Limb (tissue), 2 donors: ENCODE measurements around the gene HSD17B10.
A peak's percentile ranks its signal among the peaks of the same experiment; 100 is the strongest.
"Not testable (repeated sequence)": the region's sequence is repeated elsewhere in the genome, so short reads cannot be mapped to it uniquely, and the experiment has no call there.

Source experiments
- DNase-seq, 2 donors: peaks; one replicate each; pipeline ENCODE4 v3.0.0-alpha.2; 2016; ENCODE audit errors: extremely low spot score in 2 of 2

Gene HSD17B10

GRCh38 chrX:53433651-53434639 is at the start of gene HSD17B10:
HSD17B10 (minus strand) TSS chrX:53434370; CDS start chrX:53434345, 25 bp downstream.
- DNase-seq = peak; percentile 85 to 89

GRCh38 chrX:53483416-53483815 is 49.2 kb upstream of the HSD17B10 start:
- no peak for DNase-seq

GRCh38 chrX:53481816-53482465 is 47.8 kb upstream of the HSD17B10 start:
- peak in 1 of 2 donors; percentile 43 for DNase-seq

GRCh38 chrX:53481093-53481492 is 46.9 kb upstream of the HSD17B10 start:
- DNase-seq = no peak

- no peak for DNase-seq
Observed at GRCh38 chrX:53479301-53479700, 45.1 kb upstream of the HSD17B10 start.

GRCh38 chrX:53476371-53476770 is 42.2 kb upstream of the HSD17B10 start:
- no peak for DNase-seq

- no peak for DNase-seq
Observed at GRCh38 chrX:53474707-53475106, 40.5 kb upstream of the HSD17B10 start.

GRCh38 chrX:53471346-53471745 is 37.2 kb upstream of the HSD17B10 start:
- no peak for DNase-seq

- DNase-seq = not testable (repeated sequence)
Observed at GRCh38 chrX:53468659-53469058, 34.5 kb upstream of the HSD17B10 start.

GRCh38 chrX:53458082-53458481 is 23.9 kb upstream of the HSD17B10 start:
- DNase-seq = no peak

- no peak for DNase-seq
Observed at GRCh38 chrX:53456254-53456653, 22.1 kb upstream of the HSD17B10 start.

GRCh38 chrX:53452812-53453211 is 18.6 kb upstream of the HSD17B10 start:
- DNase-seq = no peak

GRCh38 chrX:53449632-53450031 is 15.5 kb upstream of the HSD17B10 start:
- DNase-seq = no peak

GRCh38 chrX:53447441-53447840 is 13.3 kb upstream of the HSD17B10 start:
- DNase-seq = no peak

GRCh38 chrX:53445977-53446376 is 11.8 kb upstream of the HSD17B10 start:
- DNase-seq = peak in 1 of 2 donors; percentile 31

GRCh38 chrX:53442322-53442631 is 8.1 kb upstream of the HSD17B10 start:
- no peak for DNase-seq

- DNase-seq = peak; percentile 5 to 77
Observed at GRCh38 chrX:53441531-53442321, 7.6 kb upstream of the HSD17B10 start.

GRCh38 chrX:53440621-53441517 is 6.7 kb upstream of the HSD17B10 start:
- DNase-seq = peak in 1 of 2 donors; percentile 36

- no peak for DNase-seq
Observed at GRCh38 chrX:53440101-53440500, 5.9 kb upstream of the HSD17B10 start.

- no peak for DNase-seq
Observed at GRCh38 chrX:53438832-53439230, 4.7 kb upstream of the HSD17B10 start.
